OCI-LY3 (cell line): ENCODE data around the gene ADAMTS15.

Experiments
- EZH2phosphoT487 ChIP-seq: fragments of 200-600 bp; shearing (Covaris generic); IDR thresholded peaks from 2 replicates; pipeline ENCODE4 v1.6.1; 2018; ENCODE audit warnings: antibody characterized with exemption, mixed run types, low read depth
- TF ChIP-seq, protein P1 (sequence below): fragments of 200-600, 300-600 bp; sonication (generic); IDR thresholded peaks from 2 replicates; pipeline ENCODE4 v1.5.1; 2014; ENCODE audit warnings: antibody characterized with exemption, low read length, low read depth

DNA sequence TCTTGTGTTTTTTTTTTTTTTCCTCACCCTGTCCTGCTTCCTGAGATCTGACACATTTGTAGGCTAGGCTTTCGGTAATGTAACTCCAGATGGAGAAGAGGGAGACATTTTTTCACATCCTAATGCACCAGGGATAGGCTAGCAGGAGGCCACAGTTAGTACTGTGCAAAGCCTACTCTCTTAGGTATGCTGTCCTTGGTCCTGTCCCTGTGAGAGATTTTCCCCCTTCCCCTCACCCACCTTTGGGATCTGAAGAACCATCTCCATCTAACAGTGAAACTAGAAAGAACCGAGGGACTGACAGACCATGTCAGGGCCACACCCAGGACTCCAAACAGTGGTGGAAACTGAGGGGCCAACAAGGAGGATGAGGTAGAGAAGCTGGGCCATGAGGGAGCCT, 49.2 kb upstream of the ADAMTS15 start:
- TF ChIP-seq EZH2phosphoT487, result no peak
- TF ChIP-seq, protein P1, sequence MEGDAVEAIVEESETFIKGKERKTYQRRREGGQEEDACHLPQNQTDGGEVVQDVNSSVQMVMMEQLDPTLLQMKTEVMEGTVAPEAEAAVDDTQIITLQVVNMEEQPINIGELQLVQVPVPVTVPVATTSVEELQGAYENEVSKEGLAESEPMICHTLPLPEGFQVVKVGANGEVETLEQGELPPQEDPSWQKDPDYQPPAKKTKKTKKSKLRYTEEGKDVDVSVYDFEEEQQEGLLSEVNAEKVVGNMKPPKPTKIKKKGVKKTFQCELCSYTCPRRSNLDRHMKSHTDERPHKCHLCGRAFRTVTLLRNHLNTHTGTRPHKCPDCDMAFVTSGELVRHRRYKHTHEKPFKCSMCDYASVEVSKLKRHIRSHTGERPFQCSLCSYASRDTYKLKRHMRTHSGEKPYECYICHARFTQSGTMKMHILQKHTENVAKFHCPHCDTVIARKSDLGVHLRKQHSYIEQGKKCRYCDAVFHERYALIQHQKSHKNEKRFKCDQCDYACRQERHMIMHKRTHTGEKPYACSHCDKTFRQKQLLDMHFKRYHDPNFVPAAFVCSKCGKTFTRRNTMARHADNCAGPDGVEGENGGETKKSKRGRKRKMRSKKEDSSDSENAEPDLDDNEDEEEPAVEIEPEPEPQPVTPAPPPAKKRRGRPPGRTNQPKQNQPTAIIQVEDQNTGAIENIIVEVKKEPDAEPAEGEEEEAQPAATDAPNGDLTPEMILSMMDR, result no peak
